Body of pancreas (tissue), 4 donors: ENCODE measurements around the gene LRAT. TPM values are rescaled to one million over a fixed set of nuclear protein-coding genes. Genes with fewer than 3 reads are reported as not detected.

Source experiments
- ATAC-seq: fragments of 150-250 bp; one replicate; pipeline ENCODE4 v1.9.1; 2016
- DNase-seq, 4 donors: peaks; one replicate each; pipeline ENCODE4 v3.0.0-alpha.2; 2019
- H3K27ac ChIP-seq, 4 donors: fragments of 200-600 bp; sonication (generic); 1 replicate in 3 of 4; 2 replicates in 1 of 4; pipeline versions ENCODE4 v1.5.1 to v1.6.1; 2016 to 2019; ENCODE audit warnings: mild to moderate bottlenecking in 1 of 4, mixed read lengths in 1 of 4, moderate library complexity in 1 of 4
- H3K27me3 ChIP-seq, 2 donors: fragments of 200-600 bp; sonication (generic); one replicate each; pipeline ENCODE4 v1.6.0; 2016; ENCODE audit warnings: mild to moderate bottlenecking in 1 of 2
- H3K36me3 ChIP-seq, 2 donors: fragments of 200-600 bp; sonication (generic); replicated peaks in 1 of 2; 2 replicates each; pipeline ENCODE4 v1.5.1; 2016; ENCODE audit warnings: low read depth in 2 of 2; ENCODE audit not compliant: insufficient read depth in 1 of 2
- H3K4me1 ChIP-seq: fragments of 200-600 bp; sonication (generic); one replicate; pipeline ENCODE4 v1.6.0; 2016
- H3K4me3 ChIP-seq, 2 donors: fragments of 200-600 bp; sonication (generic); 1 replicate in 1 of 2; 2 replicates in 1 of 2; pipeline ENCODE4 v1.5.1; 2016 to 2019
- H3K9me3 ChIP-seq, 3 donors: fragments of 200-600 bp; sonication (generic); 1 replicate in 2 of 3; 2 replicates in 1 of 3; pipeline ENCODE4 v1.5.1; 2016
- CTCF ChIP-seq, 7 experiments: fragments of 450-650 bp in 4 of 7; fragments of 200-600 bp in 3 of 7; sonication (generic) in 3 of 7; IDR thresholded peaks; one replicate each; pipeline ENCODE4 v1.5.1; 2016 to 2019; ENCODE audit warnings: antibody characterized with exemption in 7 of 7
- POLR2A ChIP-seq, 3 donors: fragments of 450-650 bp; IDR thresholded peaks; one replicate each; pipeline ENCODE4 v1.6.1; 2016; ENCODE audit warnings: antibody characterized with exemption in 3 of 3, mild to moderate bottlenecking in 2 of 3
- WGBS, 2 donors: methylation state at CpG; one replicate each; pipeline ENCODE4 v1.1.5; 2017; 5-methylcytosine and 5-hydroxymethylcytosine counted together
- intact Hi-C: fragments of 100-400 bp; cut with DNase I; formaldehyde crosslinking; loops from one replicate; pipeline ENCODE4 v1.15.1; 2023
- small RNA-seq: library from RNA; depleted of rRNA; stranded (forward); fragments of <200 nt; gene quantifications from one replicate; pipeline ENCODE3, GENCODE V24; 2016
- total RNA-seq, 2 donors: library from RNA; depleted of rRNA; stranded (reverse); fragments of >200 nt; gene quantifications; one replicate each; pipeline ENCODE4 v1.1.0, GENCODE V29; 2016

LRAT gene
- total RNA-seq, 2 donors from 2014 or later, result 0.78 TPM; not detected in 1

- DNase-seq (no peak), ATAC-seq (no peak)
- no peaks in the 10 kb centered on the region for H3K4me1 ChIP-seq
- TF ChIP-seq POLR2A (IDR thresholded peaks at IDR 0.05) (no peak), CTCF (IDR thresholded peaks at IDR 0.05) (peak; percentile 24 to 78 (median 70))
- intact Hi-C loops, result loop anchor here (10.0 kb wide), 1 partner anchor 225 kb away; the partner anchor contains the start of gene PLRG1
- 12 to 14% methylated on average over 3 of the region's 3 CpGs for WGBS, 2 donors
- H3K27ac ChIP-seq, result no peak overlapping the region
- H3K4me3 ChIP-seq, result no peak overlapping the region
- H3K36me3 ChIP-seq, result no peaks in the 10 kb centered on the region
- no peaks in the 10 kb centered on the region for H3K9me3 ChIP-seq
- peaks cover 0 to 10% of the 10 kb centered on the region in 2 donors for H3K27me3 ChIP-seq
Observed at GRCh38 chr4:154779362-154779947, 35.7 kb downstream of the LRAT start.

- intact Hi-C loops, result loop anchor here (10.0 kb wide), 1 partner anchor 147 kb away; no protein-coding TSS in a partner anchor
- TF ChIP-seq CTCF (IDR thresholded peaks at IDR 0.05), result no peak
- no peak for TF ChIP-seq POLR2A (IDR thresholded peaks at IDR 0.05)
- H3K27me3 ChIP-seq, result peaks cover 0 to 10% of the 10 kb centered on the region in 2 donors
- DNase-seq, result no peak
- H3K4me1 ChIP-seq, result no peaks in the 10 kb centered on the region
- H3K4me3 ChIP-seq, result no peak within 1 kb of the TSS
- no peak for ATAC-seq
- no peaks in the 10 kb centered on the region for H3K36me3 ChIP-seq
- WGBS, 2 donors, result 53 to 71% methylated on average over 72 of the region's 76 CpGs
- no peak within 1 kb of the TSS for H3K27ac ChIP-seq
- no peaks in the 10 kb centered on the region for H3K9me3 ChIP-seq
Observed at GRCh38 chr4:154781126-154781982, 37.6 kb downstream of the LRAT start, which contains the start of gene RBM46. Gene RBM46 (plus strand): TSS chr4:154781272. CDS start chr4:154796753, 15,481 bp downstream.

GRCh38 chr4:154781983-154782293, 38.1 kb downstream of the LRAT start:
- H3K36me3 ChIP-seq, result no peaks in the 10 kb centered on the region
- no peak for ATAC-seq
- no peak overlapping the region for H3K27ac ChIP-seq
- no peaks in the 10 kb centered on the region for H3K9me3 ChIP-seq
- DNase-seq, result no peak
- 65 to 74% methylated on average over 18 of the region's 18 CpGs for WGBS, 2 donors
- no peak for TF ChIP-seq CTCF (IDR thresholded peaks at IDR 0.05)
- TF ChIP-seq POLR2A (IDR thresholded peaks at IDR 0.05), result no peak
- intact Hi-C loops, result loop anchor here (10.0 kb wide), 1 partner anchor 147 kb away; no protein-coding TSS in a partner anchor
- peaks cover 0 to 10% of the 10 kb centered on the region in 2 donors for H3K27me3 ChIP-seq
- no peak overlapping the region for H3K4me3 ChIP-seq
- no peaks in the 10 kb centered on the region for H3K4me1 ChIP-seq

Small RNAs within 50 kb of the gene (small RNA-seq; reads per million reads assigned to genes)
- gene NDUFB2P1 (not detected), gene RNU2-44P (not detected), gene RNU2-66P (not detected)

Other genes with a start within 250 kb of the LRAT start
- gene PLRG1, start 193.6 kb upstream of the LRAT start, total RNA-seq, result 10 to 100 TPM; 15.2 to 25.2 TPM
- gene FGB, start 181.0 kb upstream of the LRAT start, total RNA-seq, result not detected
- gene FGA, start 153.3 kb upstream of the LRAT start, total RNA-seq, result 1 to 10 TPM in 1 of 2 donors, not detected in 1; 1.0 TPM
- not detected for gene FGG, start 131.3 kb upstream of the LRAT start, total RNA-seq
- not detected for gene RBM46, start 37.3 kb downstream of the LRAT start, total RNA-seq